Mesendoderm (in vitro differentiated cells): ENCODE measurements around the gene GPR143.

Experiments
- DNase-seq: peaks from one replicate; pipeline ENCODE4 v3.0.0; 2013
- H2AK5ac ChIP-seq: 2 replicates; pipeline ENCODE4 v1.6.1; 2013; ENCODE audit warnings: low read length, inconsistent platforms
- H2BK120ac ChIP-seq: 2 replicates; pipeline ENCODE4 v1.6.1; 2013; ENCODE audit warnings: low read depth, mild to moderate bottlenecking, low read length, moderate library complexity, mixed read lengths
- H2BK15ac ChIP-seq: replicated peaks from 2 replicates; pipeline ENCODE4 v1.6.1; 2013; ENCODE audit warnings: low read depth, mild to moderate bottlenecking, moderate library complexity
- H2BK5ac ChIP-seq: 2 replicates; pipeline ENCODE4 v1.6.1; 2013; ENCODE audit warnings: low read length, inconsistent platforms
- H3K18ac ChIP-seq: 2 replicates; pipeline ENCODE4 v1.6.1; 2013; ENCODE audit warnings: mild to moderate bottlenecking, low read length, mixed read lengths
- H3K23ac ChIP-seq: one replicate; pipeline ENCODE4 v1.6.1; 2013; ENCODE audit warnings: low read length
- H3K27ac ChIP-seq: 2 replicates; pipeline ENCODE4 v1.5.1; 2013; ENCODE audit warnings: low read depth, mild to moderate bottlenecking, inconsistent platforms, low read length, moderate library complexity
- H3K27me3 ChIP-seq: 2 replicates; pipeline ENCODE4 v1.6.1; 2013; ENCODE audit warnings: low read length, control low read depth, mild to moderate bottlenecking, inconsistent platforms; ENCODE audit not compliant: insufficient read depth, poor library complexity
- H3K36me3 ChIP-seq: 2 replicates; pipeline ENCODE4 v1.6.1; 2013; ENCODE audit warnings: low read length, inconsistent platforms; ENCODE audit not compliant: control insufficient read depth, insufficient read depth
- H3K4ac ChIP-seq: one replicate; pipeline ENCODE4 v1.6.1; 2013; ENCODE audit warnings: low read depth, mild to moderate bottlenecking, low read length, moderate library complexity
- H3K4me1 ChIP-seq: 2 replicates; pipeline ENCODE4 v1.6.1; 2013; ENCODE audit warnings: low read depth, low read length, inconsistent platforms; ENCODE audit not compliant: control insufficient read depth
- H3K4me2 ChIP-seq: 2 replicates; pipeline ENCODE4 v1.6.1; 2013; ENCODE audit warnings: low read length
- H3K4me3 ChIP-seq: 2 replicates; pipeline ENCODE4 v1.5.1; 2013; ENCODE audit warnings: mild to moderate bottlenecking, low read length
- H3K56ac ChIP-seq: one replicate; pipeline ENCODE4 v1.6.1; 2013; ENCODE audit warnings: low read length
- H3K79me1 ChIP-seq: 2 replicates; pipeline ENCODE4 v1.6.1; 2013; ENCODE audit warnings: low read length, inconsistent platforms
- H3K79me2 ChIP-seq: 2 replicates; pipeline ENCODE4 v1.6.1; 2013; ENCODE audit warnings: mild to moderate bottlenecking, low read length; ENCODE audit not compliant: control insufficient read depth, insufficient read depth
- H3K9ac ChIP-seq: 2 replicates; pipeline ENCODE4 v1.6.1; 2013; ENCODE audit warnings: low read length, inconsistent platforms
- H4K5ac ChIP-seq: one replicate; pipeline ENCODE4 v1.6.1; 2013; ENCODE audit warnings: low read length
- H4K8ac ChIP-seq: one replicate; pipeline ENCODE4 v1.6.1; 2013; ENCODE audit warnings: low read depth, mild to moderate bottlenecking, control low read depth, low read length, moderate library complexity
- WGBS: extraction: QIAGEN DNeasy Blood & Tissue Kit; methylation state at CpG from one replicate; pipeline ENCODE4 v1.1.7; 2013; ENCODE audit warnings: low lambda C conversion rate, missing lambda C conversion rate; ENCODE audit not compliant: insufficient coverage; ENCODE audit errors: extremely low coverage; 5-methylcytosine and 5-hydroxymethylcytosine counted together

The GPR143 gene

GRCh38 chrX:9681422-9681821 lies 84.2 kb downstream of the GPR143 start:
- H3K23ac ChIP-seq, result no peak overlapping the region
- no peak overlapping the region for H2BK15ac ChIP-seq

GRCh38 chrX:9681011-9681410 lies 84.6 kb downstream of the GPR143 start:
- Histone ChIP-seq H3K4ac (no peak overlapping the region), H4K8ac (no peak overlapping the region), H3K79me1 (no peaks in the 10 kb centered on the region), H3K4me2 (no peak overlapping the region), H2BK5ac (no peak overlapping the region), H3K4me3 (no peak overlapping the region), H3K18ac (no peak overlapping the region), H3K36me3 (no peaks in the 10 kb centered on the region), H2BK15ac (no peak overlapping the region), H3K56ac (no peak overlapping the region), H2AK5ac (no peak overlapping the region), H3K79me2 (no peaks in the 10 kb centered on the region), H2BK120ac (no peak overlapping the region), H4K5ac (no peak overlapping the region), H3K27me3 (no peaks in the 10 kb centered on the region), H3K23ac (no peak overlapping the region), H3K4me1 (no peaks in the 10 kb centered on the region), H3K9ac (no peak overlapping the region), H3K27ac (no peak overlapping the region)
- WGBS, result no CpG with 5 or more reads among the region's 9 CpGs
- DNase-seq, result no peak

More at GRCh38 chrX:9681422-9681821, 84.2 kb downstream of the GPR143 start:
- Histone ChIP-seq H3K4me2 (no peak overlapping the region), H3K9ac (no peak overlapping the region), H3K18ac (no peak overlapping the region), H4K5ac (no peak overlapping the region), H2BK120ac (no peak overlapping the region), H3K4me3 (no peak overlapping the region), H3K4me1 (no peaks in the 10 kb centered on the region), H3K27me3 (no peaks in the 10 kb centered on the region), H3K4ac (no peak overlapping the region), H3K79me1 (no peaks in the 10 kb centered on the region), H3K36me3 (no peaks in the 10 kb centered on the region), H2BK5ac (no peak overlapping the region), H2AK5ac (no peak overlapping the region), H3K56ac (no peak overlapping the region), H3K79me2 (no peaks in the 10 kb centered on the region), H3K27ac (no peak overlapping the region), H4K8ac (no peak overlapping the region)
- no peak for DNase-seq
- no CpG with 5 or more reads among the region's 4 CpGs for WGBS

GRCh38 chrX:9678215-9678965 lies 87.3 kb downstream of the GPR143 start:
- DNase-seq, result no peak
- no CpG with 5 or more reads among the region's 3 CpGs for WGBS
- no peaks in the 10 kb centered on the region for H3K27me3 ChIP-seq

GRCh38 chrX:9677098-9677739 lies 88.4 kb downstream of the GPR143 start:
- no CpG with 5 or more reads among the region's 7 CpGs for WGBS
- H3K4me1 ChIP-seq, result no peaks in the 10 kb centered on the region
- H3K27me3 ChIP-seq, result no peaks in the 10 kb centered on the region
- no peak overlapping the region for H4K8ac ChIP-seq
- H3K23ac ChIP-seq, result no peak overlapping the region
- no peak overlapping the region for H3K27ac ChIP-seq
- no peaks in the 10 kb centered on the region for H3K79me1 ChIP-seq
- H3K18ac ChIP-seq, result no peak overlapping the region
- H3K56ac ChIP-seq, result no peak overlapping the region
- no peak overlapping the region for H2BK120ac ChIP-seq
- H4K5ac ChIP-seq, result no peak overlapping the region
- H3K79me2 ChIP-seq, result no peaks in the 10 kb centered on the region
- no peak overlapping the region for H2BK15ac ChIP-seq
- no peak overlapping the region for H2BK5ac ChIP-seq
- no peak for DNase-seq
- no peak overlapping the region for H3K4me3 ChIP-seq
- H2AK5ac ChIP-seq, result no peak overlapping the region
- H3K36me3 ChIP-seq, result no peaks in the 10 kb centered on the region
- H3K9ac ChIP-seq, result no peak overlapping the region
- H3K4ac ChIP-seq, result no peak overlapping the region
- H3K4me2 ChIP-seq, result no peak overlapping the region

More at GRCh38 chrX:9678215-9678965, 87.3 kb downstream of the GPR143 start:
- no peak overlapping the region for H3K4ac ChIP-seq
- H2AK5ac ChIP-seq, result no peak overlapping the region
- H3K4me3 ChIP-seq, result no peak overlapping the region
- H3K4me2 ChIP-seq, result no peak overlapping the region
- H3K23ac ChIP-seq, result no peak overlapping the region
- no peak overlapping the region for H3K56ac ChIP-seq
- no peak overlapping the region for H2BK120ac ChIP-seq
- H3K79me1 ChIP-seq, result no peaks in the 10 kb centered on the region
- H3K4me1 ChIP-seq, result no peaks in the 10 kb centered on the region
- no peak overlapping the region for H2BK5ac ChIP-seq
- no peak overlapping the region for H2BK15ac ChIP-seq
- no peak overlapping the region for H3K27ac ChIP-seq
- no peaks in the 10 kb centered on the region for H3K79me2 ChIP-seq
- no peak overlapping the region for H4K8ac ChIP-seq
- H4K5ac ChIP-seq, result no peak overlapping the region
- no peaks in the 10 kb centered on the region for H3K36me3 ChIP-seq
- H3K18ac ChIP-seq, result no peak overlapping the region
- H3K9ac ChIP-seq, result no peak overlapping the region

- WGBS, result no CpG with 5 or more reads among the region's 6 CpGs
Measured at GRCh38 chrX:9676738-9677097, 88.9 kb downstream of the GPR143 start.

More at GRCh38 chrX:9676738-9677097, 88.9 kb downstream of the GPR143 start:
- Histone ChIP-seq H3K23ac (no peak overlapping the region), H3K4me2 (no peak overlapping the region), H3K9ac (no peak overlapping the region), H3K79me1 (no peaks in the 10 kb centered on the region), H3K4ac (no peak overlapping the region), H3K4me3 (no peak overlapping the region), H3K18ac (no peak overlapping the region), H3K27ac (no peak overlapping the region), H4K8ac (no peak overlapping the region), H3K79me2 (no peaks in the 10 kb centered on the region), H3K4me1 (no peaks in the 10 kb centered on the region), H3K56ac (no peak overlapping the region), H2AK5ac (no peak overlapping the region), H2BK15ac (no peak overlapping the region), H2BK120ac (no peak overlapping the region), H3K27me3 (no peaks in the 10 kb centered on the region), H2BK5ac (no peak overlapping the region), H4K5ac (no peak overlapping the region), H3K36me3 (no peaks in the 10 kb centered on the region)
- DNase-seq, result no peak
